GM10248 (cell line): ENCODE measurements around the gene LHFPL6.

Source experiments
- CTCF ChIA-PET: fragments of 300-600 bp; sonication (Branson Sonifier 250); formaldehyde crosslinking; extraction: SDS; loops from one replicate; lab custom pipeline; 2021; ENCODE audit warnings: antibody characterized with exemption; lab: Yijun Ruan, JAX
- POLR2A ChIA-PET: fragments of 350-650 bp; sonication (Branson Sonifier 250); formaldehyde crosslinking; extraction: SDS; loops from one replicate; lab custom pipeline; 2020; ENCODE audit warnings: antibody characterized with exemption; lab: Yijun Ruan, JAX
- DNase-seq: peaks from one replicate; pipeline ENCODE4 v3.0.0; 2012; ENCODE audit errors: extremely low spot score
- TF ChIP-seq, protein P1 (sequence below): IDR thresholded peaks from 2 replicates; pipeline ENCODE4 v1.5.1; 2012; ENCODE audit warnings: mild to moderate bottlenecking, low read depth; ENCODE audit errors: extremely low read depth, missing control alignments, control extremely low read depth

LHFPL6 gene

GRCh38 chr13:39336207-39336606 lies 266.8 kb downstream of the LHFPL6 start:
- TF ChIP-seq, protein P1, sequence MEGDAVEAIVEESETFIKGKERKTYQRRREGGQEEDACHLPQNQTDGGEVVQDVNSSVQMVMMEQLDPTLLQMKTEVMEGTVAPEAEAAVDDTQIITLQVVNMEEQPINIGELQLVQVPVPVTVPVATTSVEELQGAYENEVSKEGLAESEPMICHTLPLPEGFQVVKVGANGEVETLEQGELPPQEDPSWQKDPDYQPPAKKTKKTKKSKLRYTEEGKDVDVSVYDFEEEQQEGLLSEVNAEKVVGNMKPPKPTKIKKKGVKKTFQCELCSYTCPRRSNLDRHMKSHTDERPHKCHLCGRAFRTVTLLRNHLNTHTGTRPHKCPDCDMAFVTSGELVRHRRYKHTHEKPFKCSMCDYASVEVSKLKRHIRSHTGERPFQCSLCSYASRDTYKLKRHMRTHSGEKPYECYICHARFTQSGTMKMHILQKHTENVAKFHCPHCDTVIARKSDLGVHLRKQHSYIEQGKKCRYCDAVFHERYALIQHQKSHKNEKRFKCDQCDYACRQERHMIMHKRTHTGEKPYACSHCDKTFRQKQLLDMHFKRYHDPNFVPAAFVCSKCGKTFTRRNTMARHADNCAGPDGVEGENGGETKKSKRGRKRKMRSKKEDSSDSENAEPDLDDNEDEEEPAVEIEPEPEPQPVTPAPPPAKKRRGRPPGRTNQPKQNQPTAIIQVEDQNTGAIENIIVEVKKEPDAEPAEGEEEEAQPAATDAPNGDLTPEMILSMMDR = no peak
- CTCF ChIA-PET = interaction anchor here (0.8 to 2.2 kb wide), 3 partner anchors 10 to 276 kb away, joined by 3 to 9 read pairs (median 5); no protein-coding TSS in a partner anchor
- POLR2A ChIA-PET = no interaction called here
- DNase-seq = no peak

- CTCF ChIA-PET = interaction anchor here (0.8 kb wide), 1 partner anchor 50 kb away, joined by 3 read pairs; no protein-coding TSS in a partner anchor
- POLR2A ChIA-PET = no interaction called here
- TF ChIP-seq, protein P1 = no peak
- DNase-seq = no peak
Measured at GRCh38 chr13:39335721-39336120, 267.3 kb downstream of the LHFPL6 start.

- CTCF ChIA-PET = interaction anchor here (1.3 kb wide), 2 partner anchors 12 to 18 kb away, joined by 3 read pairs; no protein-coding TSS in a partner anchor
- TF ChIP-seq, protein P1 = no peak
- POLR2A ChIA-PET = no interaction called here
- no peak for DNase-seq
Measured at GRCh38 chr13:39330504-39330903, 272.5 kb downstream of the LHFPL6 start.

GRCh38 chr13:39329182-39329639 lies 273.8 kb downstream of the LHFPL6 start:
- POLR2A ChIA-PET = no interaction called here
- CTCF ChIA-PET = no interaction called here
- no peak for DNase-seq
- TF ChIP-seq, protein P1 = no peak

DNA sequence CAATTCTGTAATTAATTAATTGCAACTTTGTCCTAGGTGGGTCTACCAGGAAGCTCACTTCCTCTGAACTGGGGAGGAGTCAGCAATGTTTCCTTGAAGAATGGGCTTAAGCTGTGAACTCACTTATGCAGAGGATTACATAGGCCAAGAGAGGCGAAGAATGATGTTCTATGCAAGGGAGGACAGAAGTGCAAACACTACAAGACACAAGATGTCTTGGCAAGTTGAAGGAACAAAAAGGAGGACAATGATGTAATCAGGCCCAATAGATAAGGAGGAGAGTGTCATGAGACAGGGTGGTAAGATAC lies 275.9 kb downstream of the LHFPL6 start:
- ChIA-PET CTCF (no interaction called here), POLR2A (no interaction called here)

GRCh38 chr13:39326469-39327171 lies 276.4 kb downstream of the LHFPL6 start:
- POLR2A ChIA-PET = no interaction called here
- no peak for DNase-seq
- CTCF ChIA-PET = no interaction called here
- TF ChIP-seq, protein P1 = no peak

More for the DNA sequence above, 275.9 kb downstream of the LHFPL6 start:
- no peak for DNase-seq
- TF ChIP-seq, protein P1 = no peak
